CD4-positive, alpha-beta T cell treated with Interleukin-17A for 4 hours (primary cell): ENCODE measurements around the gene SRP68.

Experiments used
- DNase-seq: peaks from one replicate; pipeline ENCODE4 v3.0.0-alpha.2; 2020; ENCODE audit warnings: mixed read lengths

SRP68 gene

DNA sequence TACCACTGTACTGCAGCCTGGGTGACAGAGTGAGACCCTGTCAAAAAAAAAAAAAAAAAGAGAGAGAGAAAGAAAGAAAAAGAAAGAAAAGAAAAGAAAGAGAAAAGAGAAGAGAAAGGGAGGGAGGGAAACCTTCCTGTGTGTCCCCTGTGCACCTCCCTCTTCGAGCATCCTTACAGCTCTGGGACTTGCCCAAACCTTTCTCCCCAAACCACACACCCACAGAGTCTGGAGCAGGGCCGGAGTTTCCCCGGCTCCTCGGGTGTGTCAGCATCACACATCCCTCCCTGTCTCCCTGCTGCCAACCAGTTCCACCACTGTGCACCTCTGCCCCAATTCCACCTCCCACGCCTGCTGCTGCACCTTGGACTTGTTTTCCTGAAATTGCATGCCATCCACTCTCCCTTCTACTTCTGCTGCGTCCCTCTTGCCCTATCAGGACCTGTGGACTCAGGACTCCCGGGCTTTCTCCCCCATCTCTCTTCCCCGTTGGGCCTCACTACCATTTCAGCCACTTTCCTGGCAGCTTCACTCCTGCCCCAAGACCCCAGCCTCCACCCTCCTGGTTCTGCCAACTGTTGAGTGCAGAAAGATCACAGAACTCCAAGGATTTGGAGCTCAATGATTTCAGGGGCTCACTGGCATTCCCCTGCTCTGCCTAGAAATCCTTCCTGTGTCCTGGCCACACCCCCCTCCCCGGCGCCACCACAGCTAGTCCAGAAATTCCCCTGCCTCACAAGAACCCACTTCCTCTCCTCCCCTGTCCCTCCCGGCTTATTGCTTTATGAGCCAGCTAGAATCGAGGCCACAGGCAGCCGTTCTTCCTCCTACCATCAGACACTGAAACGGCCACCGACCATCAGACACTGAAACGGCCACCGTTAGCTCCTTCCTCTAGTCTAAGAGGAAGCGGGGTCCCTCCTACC is 75.4 kb downstream of the SRP68 start:
- peak; percentile 47 for DNase-seq

DNA sequence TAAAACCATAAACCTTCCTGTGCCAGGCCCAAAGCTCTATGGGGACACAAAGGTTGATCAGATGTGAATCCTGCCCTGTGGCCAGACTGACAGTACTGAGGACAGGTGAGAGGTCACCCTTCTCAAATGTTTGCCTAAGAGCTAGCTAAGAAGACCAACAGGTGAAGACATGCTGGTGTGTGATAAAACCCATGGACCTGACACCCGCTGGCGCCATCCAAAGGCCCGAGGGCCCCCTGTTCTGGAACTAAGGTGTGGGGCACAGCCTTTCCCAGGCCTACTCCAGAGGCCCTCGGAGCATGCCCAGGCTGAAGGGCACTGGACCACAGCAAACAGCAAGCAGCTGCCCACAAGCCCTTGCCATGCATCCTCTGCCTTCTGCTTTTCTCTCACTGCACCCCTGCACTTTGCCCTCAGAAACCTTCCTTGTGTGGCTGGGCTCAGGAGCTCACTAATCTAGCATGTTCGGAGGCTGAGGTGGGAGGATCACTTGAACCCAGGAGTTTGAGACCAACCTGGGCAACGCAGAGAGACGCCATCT is 76.9 kb downstream of the SRP68 start:
- DNase-seq: no peak

DNA sequence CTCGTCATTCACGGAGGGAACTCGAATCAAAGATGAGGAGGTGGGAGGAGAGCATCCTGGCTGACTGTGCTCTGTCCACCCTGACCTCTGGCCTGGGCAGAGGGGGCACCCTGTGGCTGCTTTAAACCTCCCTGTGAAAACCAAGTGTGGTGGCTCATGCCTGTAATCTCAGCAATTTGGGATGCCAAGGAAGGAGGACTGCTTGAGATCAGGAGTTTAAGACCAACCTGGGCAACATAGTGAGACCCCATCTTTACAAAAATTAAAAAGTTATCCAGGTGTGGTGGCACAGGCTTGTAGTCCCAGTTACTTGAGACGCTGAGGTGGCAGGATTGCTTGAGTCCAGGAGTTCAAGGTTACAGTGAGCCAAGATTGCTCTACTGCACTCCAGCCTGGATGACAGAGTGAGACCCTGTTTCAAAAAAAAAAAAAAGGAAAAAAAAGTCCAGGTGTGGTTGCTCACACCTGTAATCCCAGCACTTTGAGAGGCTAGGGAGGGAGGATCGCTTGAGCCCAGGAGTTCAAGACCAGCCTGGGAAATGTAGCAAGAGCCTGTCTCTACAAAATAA is 77.4 kb downstream of the SRP68 start:
- DNase-seq: no peak

DNA sequence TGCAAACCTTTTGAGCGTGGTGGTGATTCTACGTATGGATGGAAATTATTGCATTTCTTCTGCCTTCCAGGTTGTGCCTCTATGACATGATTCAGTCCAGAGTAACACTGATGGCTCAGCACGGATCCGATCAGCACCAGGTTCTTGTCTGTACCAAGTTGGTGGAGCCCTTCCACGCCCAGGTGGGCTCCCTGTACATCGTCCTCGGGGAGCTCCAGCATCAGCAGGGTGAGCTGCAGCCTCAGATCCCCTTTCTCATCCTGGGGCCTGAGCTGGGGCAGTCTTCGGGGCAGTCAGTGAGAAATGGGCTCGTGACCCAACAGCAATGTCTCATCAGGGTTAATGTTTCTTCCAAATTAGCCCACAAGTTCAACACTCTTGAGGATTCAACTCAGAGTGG is 80.9 kb downstream of the SRP68 start:
- no peak for DNase-seq
